Measurements from ENCODE around the gene IGLL5.

- TF ChIP-seq CTCF (conservative IDR thresholded peaks at IDR 0.05; ENCODE audit: low read length) (peak; percentile 93), EZH2phosphoT487 (IDR thresholded peaks at IDR 0.05; ENCODE audit: borderline replicate concordance) (no peak)
These were observed 3.4 kb upstream of the IGLL5 start for GRCh38 chr22:22884010-22884887.
